B cell (primary cell): ENCODE results near the gene PARD3.

Source experiments
- CTCF ChIP-seq: fragments of 200-600 bp; IDR thresholded peaks from one replicate; pipeline ENCODE4 v1.8.0; 2022; ENCODE audit warnings: antibody characterized with exemption, mild to moderate bottlenecking
- EZH2 ChIP-seq: IDR thresholded peaks from 2 replicates; pipeline ENCODE4 v1.6.1; 2012; ENCODE audit warnings: borderline replicate concordance, low read depth, mild to moderate bottlenecking, moderate library complexity, low read length; ENCODE audit not compliant: insufficient read depth, poor library complexity, severe bottlenecking

GRCh38 chr10:34761453-34761852 lies 53.6 kb downstream of the PARD3 start:
- TF ChIP-seq CTCF, result no peak
- no peak for TF ChIP-seq EZH2
